ENCODE data around the gene RPL38.

Gene RPL38

DNA sequence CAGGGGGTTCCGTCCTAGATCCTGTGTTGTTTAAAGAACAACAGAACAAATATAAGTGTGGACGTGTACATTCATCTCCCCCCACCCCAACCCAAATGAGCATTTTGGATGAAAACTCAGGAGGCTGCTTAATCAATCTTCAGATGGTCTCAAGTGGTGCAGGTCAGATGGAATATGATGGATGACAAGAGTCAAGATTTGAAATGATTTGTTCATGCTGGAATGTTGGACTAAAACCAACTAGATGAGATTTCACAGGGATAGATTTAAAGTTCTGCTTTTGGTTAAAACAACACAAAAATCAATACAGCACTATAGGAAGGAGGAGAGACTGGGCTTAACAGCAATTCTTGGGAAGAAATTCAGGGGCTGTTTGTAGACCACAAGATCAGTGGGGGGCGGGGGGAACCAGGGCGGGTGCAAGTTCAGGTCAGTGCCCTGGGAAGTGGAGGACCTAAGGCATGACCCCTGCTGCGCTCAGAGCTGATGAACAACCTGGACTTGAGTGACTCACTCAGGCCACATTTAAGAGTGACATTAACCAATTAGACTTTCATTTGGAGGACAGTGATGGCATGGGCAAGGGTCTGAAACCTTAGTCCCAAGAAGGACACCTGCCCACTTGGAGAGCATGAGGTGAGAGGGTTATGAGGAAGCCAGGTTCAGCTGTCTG, 25.0 kb downstream of the RPL38 start:
- DNase-seq, result no peak

DNA sequence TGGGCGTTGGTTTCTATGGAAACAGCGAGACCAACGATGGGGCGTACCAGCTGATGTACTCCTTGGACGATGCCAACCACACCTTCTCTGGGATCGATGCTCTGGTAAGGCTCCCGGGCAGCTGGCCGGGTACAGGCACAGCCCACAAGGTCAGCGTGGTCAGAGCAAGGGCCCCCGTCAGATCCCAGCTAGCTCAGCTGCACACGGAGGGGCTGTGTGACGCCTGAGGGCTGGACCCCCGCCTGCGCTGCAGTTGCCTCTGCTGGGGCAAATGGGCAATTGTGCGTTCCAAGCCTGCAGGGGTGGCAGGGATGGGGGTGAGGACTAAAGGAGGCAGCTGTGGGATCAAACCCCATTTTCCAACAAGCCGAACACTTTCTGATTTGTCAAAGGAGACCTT, 27.4 kb downstream of the RPL38 start:
- no peak for DNase-seq

DNA sequence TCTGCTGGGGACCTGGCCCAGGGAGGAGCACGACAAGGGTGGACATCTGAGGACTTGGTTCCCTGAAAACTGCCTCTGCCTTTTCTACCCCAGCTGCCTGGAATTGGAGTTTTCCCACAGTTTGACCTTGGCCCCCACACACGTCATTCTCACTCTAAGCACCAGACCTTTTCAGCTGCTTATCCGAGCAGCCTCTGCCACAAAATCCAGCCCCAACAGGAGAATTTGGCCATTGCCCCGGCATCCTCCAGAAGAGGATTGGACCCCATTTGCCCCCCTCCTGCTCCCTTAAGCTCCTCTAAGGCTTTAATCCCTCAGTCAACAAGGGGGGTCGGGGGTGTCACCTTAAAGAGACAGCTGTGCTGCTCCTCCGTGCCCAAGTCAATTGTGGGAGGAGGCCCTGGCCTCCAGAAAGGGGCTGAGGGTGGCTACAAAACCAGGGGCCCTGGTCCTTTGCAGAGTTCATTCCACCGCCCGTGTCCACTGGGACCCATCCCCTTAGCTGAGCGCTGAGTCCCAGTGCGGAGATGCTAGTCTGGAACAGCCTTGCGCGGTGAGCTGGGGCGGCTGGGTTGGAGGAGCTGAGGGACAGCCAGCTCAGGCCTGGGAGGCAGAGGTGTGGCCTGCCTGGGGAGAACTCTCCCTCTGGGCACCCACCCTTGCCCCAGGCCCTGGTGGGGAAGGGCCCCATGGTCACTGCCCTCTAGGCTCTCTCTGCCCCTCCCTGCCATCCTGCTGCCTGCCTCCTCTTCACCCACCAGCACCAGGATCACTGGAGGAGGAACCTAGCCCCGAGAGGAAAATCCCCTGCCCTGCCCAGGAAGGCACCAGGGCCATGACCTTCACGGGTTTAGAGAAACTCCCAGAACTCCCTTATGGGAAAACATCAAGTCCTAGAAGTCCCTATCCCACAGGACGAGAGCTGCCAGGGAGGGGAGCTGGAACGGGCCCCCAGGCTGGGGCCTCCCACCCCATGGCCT, 28.7 kb downstream of the RPL38 start:
- DNase-seq, result peak; percentile 98

DNA sequence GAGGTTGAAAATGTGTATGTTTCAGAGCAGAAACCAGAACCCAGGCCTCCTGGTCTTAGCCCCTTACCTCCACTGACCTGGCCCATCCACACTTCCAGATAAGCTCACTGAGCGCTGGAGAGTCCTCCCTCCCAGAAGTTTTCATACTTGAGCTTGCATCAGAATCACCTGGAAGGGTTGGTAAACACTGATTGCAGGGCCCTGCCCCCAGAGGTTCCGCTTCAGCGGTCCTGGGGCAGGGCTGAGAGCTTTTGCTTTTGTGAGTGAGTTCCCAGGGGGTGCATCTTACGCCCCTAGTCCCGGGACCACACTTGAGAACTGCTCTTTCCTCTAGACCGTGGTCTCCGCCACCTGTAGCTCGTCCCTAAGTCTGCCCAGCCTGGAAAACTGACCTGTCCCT, 30.5 kb downstream of the RPL38 start:
- no peak for DNase-seq

DNA sequence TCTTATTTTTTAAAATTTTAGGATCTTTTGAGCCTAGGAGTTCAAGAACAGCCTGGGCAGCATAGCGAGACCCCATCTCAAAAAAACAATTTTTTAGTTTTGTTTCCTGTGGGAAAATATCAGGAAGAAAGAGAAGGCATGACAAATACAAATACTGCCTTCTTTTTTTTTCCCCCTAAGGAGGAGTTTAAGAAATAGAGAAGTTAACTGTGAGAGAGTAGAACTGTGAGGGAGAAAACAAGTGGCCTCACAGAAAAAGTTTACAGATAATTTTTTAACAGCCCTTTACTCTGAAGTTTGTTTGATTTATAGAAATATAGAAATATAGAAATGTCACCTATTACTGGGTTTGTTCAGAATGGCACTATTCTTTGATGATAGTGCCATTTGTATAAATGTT, 31.0 kb downstream of the RPL38 start:
- no peak for DNase-seq

DNA sequence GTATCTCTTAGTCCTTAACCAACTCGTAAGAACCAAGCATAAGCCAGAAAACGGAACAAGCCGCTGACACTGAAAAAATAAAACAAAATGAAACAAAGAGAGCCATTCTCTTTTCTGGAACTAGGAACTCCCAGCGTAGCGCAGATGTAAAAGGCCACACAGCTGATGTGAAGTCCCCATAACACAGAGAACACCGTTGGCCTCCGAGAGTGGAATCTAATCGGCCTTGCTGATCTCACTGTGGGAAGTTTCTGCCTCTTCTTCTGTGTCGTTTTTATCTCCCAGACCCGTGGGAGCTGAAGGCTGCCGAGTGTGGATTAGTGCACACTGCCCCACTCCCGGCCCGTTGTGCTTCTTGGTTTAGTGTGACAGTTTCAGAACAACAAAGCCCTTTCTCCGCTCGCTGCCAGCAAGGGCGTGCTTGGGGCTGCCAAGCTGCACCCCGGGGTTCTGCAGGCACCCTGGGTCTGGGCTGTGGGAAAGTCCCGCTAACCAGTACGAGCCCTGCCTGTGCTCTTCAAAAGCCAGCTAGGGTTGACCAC, 31.6 kb downstream of the RPL38 start:
- no peak for DNase-seq

DNA sequence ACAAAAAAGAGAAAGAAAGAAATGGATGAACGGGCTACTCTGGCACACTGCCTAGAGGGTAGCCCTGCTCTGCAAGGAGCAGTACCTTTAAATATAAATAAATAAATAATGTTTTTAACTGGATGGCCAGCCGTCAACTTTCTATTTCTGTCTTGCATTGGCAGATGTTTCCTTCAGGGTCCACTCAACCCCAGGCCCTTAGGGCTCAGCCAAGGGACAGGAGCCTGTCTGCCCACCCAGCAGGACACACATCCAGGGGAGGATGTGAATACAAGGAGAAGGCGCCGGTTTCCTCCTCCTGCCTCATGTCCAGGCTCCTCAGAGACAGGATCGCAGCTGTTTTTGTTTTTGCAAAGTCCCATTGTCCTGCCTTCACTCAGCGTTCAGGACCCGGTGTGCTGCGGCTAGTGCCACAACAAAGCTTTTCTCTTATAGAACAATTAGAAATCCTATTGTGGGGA, 32.5 kb downstream of the RPL38 start:
- DNase-seq, result no peak

DNA sequence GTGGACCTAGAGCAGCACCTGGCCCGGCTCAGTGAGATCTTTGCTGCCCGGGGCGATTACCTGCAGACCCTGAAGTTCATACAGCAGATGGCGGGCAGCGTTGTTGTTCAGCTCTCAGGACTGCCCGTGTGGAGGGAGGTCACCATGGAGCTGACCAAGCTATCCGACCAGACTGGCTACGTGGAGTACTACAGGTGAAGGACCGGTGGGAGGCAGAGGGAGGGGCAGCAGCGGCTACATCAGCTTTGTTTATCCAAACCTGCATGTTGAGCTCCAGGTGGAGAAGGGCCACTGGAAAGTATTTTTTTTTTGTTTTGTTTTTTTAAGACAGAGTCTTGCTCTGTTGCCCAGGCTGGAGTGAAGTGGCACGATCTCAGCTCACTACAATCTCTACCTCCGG, 33.8 kb downstream of the RPL38 start:
- DNase-seq, result no peak

DNA sequence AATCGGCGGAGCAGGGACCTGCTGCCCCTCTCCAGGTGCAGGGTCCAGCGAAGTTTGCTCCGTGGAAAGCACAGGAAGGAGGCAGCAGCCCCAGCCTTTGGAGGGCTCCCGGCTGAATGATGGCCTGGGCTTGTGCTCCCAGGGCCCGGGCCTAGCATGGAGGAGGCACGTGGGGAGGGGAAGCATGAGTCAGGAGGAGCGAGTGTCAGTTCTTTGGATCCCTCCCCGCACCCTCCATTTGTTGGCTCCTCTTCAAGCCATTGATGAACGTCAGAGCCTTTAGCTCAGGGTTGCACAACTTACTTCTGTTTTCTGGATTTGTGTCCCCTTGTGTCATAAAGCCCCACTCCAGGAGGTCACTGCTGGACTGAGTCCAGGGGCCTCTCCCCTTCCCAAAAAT, 35.7 kb downstream of the RPL38 start:
- no peak for DNase-seq

DNA sequence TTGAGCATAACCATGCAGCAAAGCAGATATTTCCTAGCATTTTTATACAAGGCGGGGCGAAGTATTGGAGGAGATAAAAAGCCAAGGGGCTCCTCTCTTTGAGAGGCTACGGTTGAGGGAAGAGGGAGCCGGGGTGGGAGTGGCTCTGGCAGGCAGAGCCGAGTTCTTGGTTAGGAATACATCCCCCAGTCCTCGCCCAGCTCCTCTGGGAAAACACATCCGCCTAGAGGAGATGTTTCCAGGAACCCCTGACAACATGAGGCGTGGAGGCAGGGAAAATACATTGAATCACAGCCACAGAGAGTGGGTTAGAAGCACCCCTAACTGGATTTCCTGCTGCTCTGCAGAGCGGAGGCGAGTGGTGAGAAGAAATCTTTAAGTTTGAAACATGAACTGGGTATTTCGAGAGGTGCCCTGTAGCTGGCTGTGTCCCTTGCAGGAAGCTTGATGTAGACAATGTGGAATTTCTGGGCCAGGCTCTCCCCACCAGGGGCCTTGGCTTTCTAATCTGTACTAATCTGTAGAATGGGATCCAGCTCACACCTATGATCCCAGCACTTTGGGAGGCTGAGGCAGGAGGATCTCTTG, 37.2 kb downstream of the RPL38 start:
- no peak for DNase-seq

DNA sequence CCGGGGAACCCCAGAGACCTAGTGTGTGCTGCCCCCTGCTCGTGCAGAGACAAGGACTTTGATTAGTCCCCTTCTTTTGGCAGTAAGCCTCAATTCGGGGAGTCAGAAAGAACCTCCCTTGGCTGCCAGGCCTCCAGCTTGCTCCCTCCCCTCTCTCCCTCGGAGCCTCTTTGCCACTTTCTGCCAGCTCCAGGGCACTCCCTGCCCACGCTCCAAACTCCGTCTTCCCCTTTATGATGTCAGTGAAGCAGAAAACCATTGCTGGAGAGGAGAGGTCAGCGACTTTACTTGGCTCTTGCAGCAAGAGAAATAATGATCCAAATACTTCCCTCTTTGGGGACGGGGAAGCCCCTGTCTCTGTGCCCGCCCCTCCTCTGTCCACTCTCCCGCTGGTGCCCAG, 38.0 kb downstream of the RPL38 start:
- DNase-seq, result no peak

DNA sequence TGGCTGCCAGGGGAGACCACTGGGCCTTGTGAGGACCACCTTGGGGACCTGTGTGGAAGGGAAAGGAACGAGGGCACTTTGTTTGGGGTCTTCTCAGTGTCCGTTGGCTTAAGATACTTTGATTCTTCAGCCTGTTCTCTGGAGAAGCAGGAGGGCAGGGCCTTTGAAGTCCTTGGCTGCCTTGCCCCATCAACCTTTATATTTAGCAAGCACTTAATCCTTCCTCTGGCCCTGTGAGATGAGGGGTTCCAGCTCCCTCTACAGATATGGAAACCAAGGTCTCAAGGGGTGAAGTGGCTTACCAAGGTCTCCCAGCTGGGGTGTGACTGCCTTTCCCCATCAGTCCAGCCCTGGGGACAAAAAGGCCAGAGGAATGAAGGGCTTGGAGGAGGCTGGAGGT, 38.4 kb downstream of the RPL38 start:
- DNase-seq, result no peak

DNA sequence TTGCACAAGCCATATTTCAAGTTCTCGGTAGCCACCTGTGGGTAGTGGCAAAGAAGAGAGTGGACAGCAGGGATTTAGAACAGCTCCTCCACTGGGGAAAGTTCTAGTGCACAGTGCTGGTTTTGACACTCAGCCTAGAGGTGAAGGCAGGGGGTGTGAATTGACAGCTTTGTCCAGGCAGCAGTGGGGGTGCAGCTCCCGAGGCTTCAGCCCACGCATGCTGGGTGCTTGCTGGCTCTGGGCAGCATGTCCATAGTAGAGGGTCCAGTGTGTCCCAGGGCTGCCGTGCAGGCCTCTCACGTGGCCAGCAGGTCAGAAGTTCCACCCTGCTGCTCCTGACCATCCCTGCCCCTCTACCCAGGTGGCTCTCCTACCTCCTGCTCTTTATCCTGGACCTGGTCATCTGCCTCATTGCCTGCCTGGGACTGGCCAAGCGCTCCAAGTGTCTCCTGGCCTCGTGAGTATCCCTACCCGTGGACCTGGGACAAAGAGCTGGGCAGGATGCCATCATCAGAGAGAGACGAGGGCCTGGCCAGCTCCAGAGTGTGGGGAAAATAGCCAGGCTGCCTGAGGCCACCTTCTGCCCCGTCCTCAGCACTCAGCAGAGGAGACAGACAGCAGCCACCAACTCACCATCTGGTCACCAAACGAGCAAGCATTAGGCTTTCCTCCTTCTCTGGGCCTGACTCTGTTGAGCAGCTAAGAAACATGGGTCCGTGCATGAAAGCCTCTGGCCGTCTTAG, 39.7 kb downstream of the RPL38 start:
- no peak for DNase-seq

DNA sequence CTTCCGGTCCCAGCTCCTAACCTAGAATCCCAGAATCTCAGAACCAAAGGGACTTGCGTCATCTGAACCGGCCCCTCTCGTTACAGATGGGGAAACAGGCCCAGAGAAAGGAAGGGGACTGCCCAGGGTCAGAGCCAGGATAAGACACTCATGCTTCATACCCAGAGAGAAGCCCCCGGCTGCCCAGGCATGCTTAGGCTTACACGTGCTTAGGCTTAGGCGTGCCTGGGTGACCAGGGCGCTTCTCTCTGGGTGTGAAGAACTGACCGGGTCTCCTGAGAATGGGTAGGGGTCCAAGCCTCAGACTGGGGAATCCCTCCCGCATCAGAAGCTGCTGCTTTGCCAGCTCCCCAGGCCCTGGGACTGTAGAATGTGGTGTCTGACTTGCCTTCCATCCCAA, 40.6 kb downstream of the RPL38 start:
- DNase-seq, result no peak

DNA sequence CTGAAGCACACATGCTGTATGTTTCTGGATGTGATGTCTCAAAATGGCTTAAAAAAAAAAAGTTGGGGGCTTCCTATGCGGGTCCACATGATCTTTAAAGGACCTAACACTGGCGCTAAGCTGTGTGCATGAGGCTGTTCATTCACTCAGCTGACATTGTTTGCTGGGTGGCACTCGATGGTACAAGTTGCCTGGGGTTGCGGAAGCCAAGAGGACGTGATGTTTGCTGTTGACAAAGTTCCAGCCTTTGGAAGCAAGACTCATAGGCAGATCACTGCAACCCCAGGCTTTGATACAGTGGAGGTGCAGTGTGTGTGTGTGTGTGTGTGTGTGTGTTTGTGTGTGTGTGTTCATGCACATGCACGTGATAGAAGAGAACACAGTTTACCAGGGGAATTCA, 41.1 kb downstream of the RPL38 start:
- no peak for DNase-seq

DNA sequence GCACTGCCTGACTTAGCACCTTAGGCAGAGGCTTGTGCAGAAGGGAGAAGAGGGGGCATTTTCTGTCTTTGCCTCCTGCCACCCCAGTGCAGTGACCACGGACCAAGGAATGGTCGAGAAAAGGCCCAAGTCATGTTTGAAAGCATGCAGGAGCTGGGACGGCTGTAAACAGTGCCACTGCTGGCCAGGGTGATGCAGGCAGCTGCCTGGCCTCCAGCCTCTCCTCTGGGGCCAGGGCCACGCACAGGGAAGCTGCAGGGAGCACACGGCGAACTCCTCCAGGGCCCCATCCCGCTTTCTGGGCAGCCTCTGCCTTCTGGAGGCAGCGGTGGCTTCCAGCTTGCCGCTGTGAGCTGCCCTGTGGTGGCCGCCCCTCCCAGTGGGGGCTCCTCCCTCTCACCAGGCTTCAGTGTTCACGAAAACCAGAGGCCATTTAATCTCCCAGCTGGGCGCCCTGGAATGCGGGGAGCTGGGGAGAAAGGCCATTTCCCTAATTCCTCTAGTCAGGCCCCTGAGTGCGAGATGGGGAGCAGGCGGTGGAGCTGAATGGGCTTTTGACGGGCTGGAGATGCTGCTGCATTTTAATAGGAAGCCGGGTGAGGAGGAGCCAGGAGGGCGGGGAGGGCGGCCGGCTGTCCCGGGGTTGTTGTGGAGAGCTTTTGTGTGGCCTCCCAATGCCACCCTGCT, 41.8 kb downstream of the RPL38 start:
- no peak for DNase-seq

DNA sequence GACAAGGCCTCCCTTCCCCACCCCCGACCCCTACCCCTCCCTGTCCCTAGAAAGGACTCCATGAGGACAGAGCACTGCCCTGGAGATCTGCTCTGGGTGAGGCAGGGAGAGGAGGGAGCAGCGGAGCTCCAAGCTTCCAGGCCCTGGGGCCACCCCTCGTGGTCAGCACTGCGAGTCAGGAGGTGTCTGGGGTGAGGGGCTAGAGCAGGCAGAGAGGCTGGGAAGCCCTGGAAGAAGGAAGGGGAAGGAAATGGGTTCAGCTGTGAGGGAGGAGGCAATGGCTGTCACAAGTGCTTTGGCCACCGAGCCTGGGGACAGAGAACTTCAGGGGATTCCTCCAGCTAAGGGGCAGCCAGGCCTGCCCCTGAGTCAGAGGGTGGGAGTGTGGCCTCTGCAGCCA, 42.4 kb downstream of the RPL38 start:
- DNase-seq, result no peak

DNA sequence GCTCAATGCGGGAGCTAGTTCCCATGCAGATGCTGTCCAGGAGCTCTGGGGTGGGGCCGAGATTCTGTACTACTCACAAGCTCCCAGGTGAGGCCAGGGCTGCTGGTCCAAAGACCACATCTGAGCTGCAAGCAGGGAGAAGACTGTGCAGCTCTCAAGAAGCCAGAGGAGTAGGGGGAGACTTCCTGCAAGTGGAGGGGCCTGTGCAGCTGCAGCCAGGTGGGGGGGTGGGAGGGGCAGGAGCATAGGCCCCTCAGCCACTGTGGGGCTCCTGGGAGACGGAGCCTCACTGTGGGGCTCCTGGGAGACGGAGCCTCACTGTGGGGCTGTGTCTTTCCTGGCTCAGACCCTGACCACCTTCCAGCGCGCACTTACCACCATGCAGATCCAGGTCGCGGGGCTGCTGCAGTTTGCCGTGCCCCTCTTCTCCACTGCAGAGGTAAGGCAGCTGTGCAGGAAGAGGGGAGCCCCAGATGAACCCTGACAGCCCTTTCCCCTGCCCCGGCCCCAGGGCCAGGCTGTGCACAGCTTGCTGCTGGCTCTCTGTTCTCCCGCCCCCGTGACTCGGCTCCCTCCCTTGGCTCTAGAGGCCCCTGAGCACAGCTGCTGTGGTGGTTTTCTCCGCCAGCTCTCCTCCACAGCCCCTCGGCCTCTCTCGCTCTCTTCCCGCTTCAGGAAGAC, 46.3 kb downstream of the RPL38 start:
- no peak for DNase-seq

DNA sequence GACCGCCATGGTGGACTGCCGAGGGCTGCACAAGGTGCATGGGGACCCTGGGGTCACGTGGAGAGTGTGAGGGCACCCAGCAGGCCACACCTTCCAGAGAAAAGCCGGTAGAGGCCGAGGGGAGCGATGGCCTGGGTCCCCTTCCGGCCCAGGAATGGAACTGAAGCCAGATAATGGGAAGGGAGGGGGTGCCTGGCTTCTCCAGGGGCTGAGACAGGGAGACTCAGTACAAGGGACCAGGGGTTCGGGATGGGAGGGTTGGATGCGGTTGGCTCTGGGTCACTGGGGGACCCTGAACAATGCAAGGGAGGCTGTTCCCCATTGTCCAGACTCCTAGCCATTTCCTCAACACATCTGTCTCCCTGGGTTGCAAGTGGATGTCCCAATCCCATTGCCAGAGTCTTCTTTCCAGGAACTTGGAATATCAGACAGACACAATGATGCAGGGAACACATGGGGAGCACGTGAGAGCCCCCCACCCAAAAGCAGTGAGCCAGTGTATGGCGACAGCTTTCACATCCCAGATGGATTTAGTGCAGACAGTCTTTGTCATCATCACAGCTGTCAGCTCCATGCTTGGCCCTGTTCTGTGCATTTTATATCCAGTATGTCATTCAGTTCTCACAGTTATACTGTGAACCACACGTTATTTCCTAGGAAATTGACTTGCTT, 47.0 kb downstream of the RPL38 start:
- no peak for DNase-seq

DNA sequence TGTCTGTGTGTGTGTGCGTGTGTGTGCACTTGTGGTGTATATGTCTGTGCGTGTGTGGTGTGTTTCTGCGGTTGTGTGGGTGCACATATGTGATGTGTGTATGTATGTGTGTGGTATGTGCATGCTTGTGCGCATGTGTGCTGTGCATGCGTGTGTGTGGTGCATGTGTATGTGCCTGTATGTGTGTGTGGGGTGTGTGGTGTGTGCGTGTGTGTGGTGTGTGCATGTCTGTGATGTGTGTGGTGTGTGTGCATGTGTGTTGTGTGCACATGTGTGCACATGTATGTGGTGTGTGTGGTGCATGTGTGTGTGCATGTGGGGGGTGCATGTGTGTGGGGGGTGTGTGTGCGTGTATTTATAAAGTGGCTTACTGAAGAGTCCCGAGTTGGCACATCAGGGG, 47.6 kb downstream of the RPL38 start:
- DNase-seq, result no peak

DNA sequence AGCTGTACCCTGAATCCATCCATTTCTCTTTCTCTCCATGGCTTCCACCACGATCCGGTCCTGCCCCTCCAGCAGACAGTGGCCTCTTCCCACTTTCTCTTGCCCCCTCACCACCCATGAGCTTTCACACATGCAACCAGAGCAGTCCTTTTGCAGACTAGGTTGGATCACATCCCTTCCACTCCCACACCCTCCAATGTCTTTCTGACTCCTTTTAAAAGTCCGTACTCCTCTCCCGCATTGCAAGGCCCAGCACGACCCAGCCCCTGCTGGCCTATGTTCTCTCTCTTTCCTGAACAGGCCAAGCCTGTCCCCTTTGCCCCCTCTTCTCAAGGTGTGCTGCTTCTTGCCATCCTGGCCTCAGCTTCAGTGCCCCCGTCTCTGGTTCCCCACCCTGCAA, 48.1 kb downstream of the RPL38 start:
- DNase-seq, result no peak
